ENCODE data around the gene KIAA0513.

DNA sequence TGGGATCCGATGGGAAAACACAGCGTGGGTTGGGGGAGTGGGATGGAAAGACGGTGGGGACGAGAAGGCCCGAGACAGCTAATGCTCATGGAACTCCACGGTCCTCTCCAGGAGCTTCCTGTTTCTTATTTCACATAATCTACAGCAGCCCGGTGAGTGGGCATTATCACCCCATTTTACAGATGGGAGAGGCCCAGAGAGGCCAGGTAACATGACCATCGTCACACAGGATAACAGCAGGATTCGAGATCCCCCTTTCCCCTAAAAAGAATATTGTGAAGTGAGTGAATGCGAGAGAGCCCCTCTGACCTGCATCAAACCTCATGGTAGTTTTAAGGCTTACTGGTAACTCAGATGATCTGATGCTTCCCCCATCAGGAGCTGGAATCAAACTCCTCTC lies 72.7 kb downstream of the KIAA0513 start:
- TF ChIP-seq, protein P1, sequence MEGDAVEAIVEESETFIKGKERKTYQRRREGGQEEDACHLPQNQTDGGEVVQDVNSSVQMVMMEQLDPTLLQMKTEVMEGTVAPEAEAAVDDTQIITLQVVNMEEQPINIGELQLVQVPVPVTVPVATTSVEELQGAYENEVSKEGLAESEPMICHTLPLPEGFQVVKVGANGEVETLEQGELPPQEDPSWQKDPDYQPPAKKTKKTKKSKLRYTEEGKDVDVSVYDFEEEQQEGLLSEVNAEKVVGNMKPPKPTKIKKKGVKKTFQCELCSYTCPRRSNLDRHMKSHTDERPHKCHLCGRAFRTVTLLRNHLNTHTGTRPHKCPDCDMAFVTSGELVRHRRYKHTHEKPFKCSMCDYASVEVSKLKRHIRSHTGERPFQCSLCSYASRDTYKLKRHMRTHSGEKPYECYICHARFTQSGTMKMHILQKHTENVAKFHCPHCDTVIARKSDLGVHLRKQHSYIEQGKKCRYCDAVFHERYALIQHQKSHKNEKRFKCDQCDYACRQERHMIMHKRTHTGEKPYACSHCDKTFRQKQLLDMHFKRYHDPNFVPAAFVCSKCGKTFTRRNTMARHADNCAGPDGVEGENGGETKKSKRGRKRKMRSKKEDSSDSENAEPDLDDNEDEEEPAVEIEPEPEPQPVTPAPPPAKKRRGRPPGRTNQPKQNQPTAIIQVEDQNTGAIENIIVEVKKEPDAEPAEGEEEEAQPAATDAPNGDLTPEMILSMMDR (IDR thresholded peaks at IDR 0.05): no peak
- TF ChIP-seq POLR2A (IDR thresholded peaks at IDR 0.05) (no peak), EP300 (IDR thresholded peaks at IDR 0.05) (no peak)

Data from tibial nerve (tissue), 4 donors.